ENCODE results near the gene AFDN.
A peak's percentile ranks its signal among the peaks of the same experiment; 100 is the strongest.

AFDN gene

GRCh38 chr6:167845856-167846255 is 19.1 kb downstream of the AFDN start:
- no peak for DNase-seq

GRCh38 chr6:167846997-167847606 is 20.4 kb downstream of the AFDN start:
- no peak for DNase-seq

- no peak for DNase-seq
Observed at GRCh38 chr6:167847936-167848335, 21.2 kb downstream of the AFDN start.

- no peak for DNase-seq
Observed at GRCh38 chr6:167848783-167849182, 22.1 kb downstream of the AFDN start.

- no peak for DNase-seq
Observed at GRCh38 chr6:167849846-167850459, 23.2 kb downstream of the AFDN start.

- no peak for DNase-seq
Observed at GRCh38 chr6:167850782-167851181, 24.1 kb downstream of the AFDN start.

- no peak for DNase-seq
Observed at GRCh38 chr6:167851370-167851952, 24.8 kb downstream of the AFDN start.

GRCh38 chr6:167855825-167856425 is 29.2 kb downstream of the AFDN start:
- DNase-seq: peak; percentile 3 to 29

GRCh38 chr6:167856474-167856873 is 29.8 kb downstream of the AFDN start:
- no peak for DNase-seq

- no peak for DNase-seq
Observed at GRCh38 chr6:167856999-167857660, 30.4 kb downstream of the AFDN start.

GRCh38 chr6:167858086-167858591 is 31.4 kb downstream of the AFDN start:
- DNase-seq: no peak

GRCh38 chr6:167858842-167859664 is 32.3 kb downstream of the AFDN start:
- no peak for DNase-seq

- DNase-seq: no peak
Observed at GRCh38 chr6:167860550-167861226, 34.0 kb downstream of the AFDN start.

GRCh38 chr6:167861424-167861823 is 34.7 kb downstream of the AFDN start:
- no peak for DNase-seq

- DNase-seq: no peak
Observed at GRCh38 chr6:167863897-167864296, 37.2 kb downstream of the AFDN start.

- no peak for DNase-seq
Observed at GRCh38 chr6:167866642-167867041, 39.9 kb downstream of the AFDN start.

- DNase-seq: no peak
Observed at GRCh38 chr6:167870321-167870720, 43.6 kb downstream of the AFDN start.

GRCh38 chr6:167872538-167873210 is 46.0 kb downstream of the AFDN start:
- no peak for DNase-seq

- DNase-seq: no peak
Observed at GRCh38 chr6:167877994-167878779, 51.5 kb downstream of the AFDN start.

- DNase-seq: no peak
Observed at GRCh38 chr6:167879612-167880011, 52.9 kb downstream of the AFDN start.

Measured in inflammatory macrophage treated with lipopolysaccharide for 1 hour (primary cell).